NT2/D1 (cell line): Measurements from ENCODE around the gene TTBK2.

Experiments used
- SUZ12 ChIP-seq: IDR thresholded peaks from 2 replicates; pipeline ENCODE4 v1.6.1; 2011; ENCODE audit not compliant: insufficient read length, insufficient read depth; ENCODE audit errors: extremely low read depth
- ZNF274 ChIP-seq: IDR thresholded peaks from 2 replicates; pipeline ENCODE4 v1.6.1; 2011; ENCODE audit warnings: mild to moderate bottlenecking, low read depth, low read length

DNA sequence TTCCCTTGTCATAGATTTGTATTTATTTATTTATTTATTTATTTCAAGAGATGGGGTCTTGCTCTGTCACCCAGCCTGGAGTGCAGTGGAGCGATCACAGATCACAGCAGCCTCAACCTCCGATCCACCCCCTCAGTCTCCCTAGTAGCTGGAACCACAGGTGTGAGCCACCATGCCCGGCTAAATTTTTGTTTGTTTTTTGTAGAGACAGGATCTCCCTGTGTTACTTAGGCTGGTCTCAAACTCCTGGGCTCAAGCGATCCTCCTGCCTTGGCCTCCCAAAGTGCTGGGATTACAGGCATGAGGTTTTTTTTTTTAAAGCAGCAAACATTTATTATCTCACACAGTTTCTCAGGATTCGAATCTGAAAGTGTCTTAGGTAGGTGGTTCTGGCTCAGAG, 2.5 kb downstream of the TTBK2 start:
- TF ChIP-seq ZNF274: no peak
- no peak for TF ChIP-seq SUZ12
